A549 treated with DMSO at 1 μM for 4 hours (cell line): Measurements from ENCODE around the gene ETV4. TPM values are rescaled to one million over a fixed set of nuclear protein-coding genes. Genes with fewer than 3 reads are reported as not detected.

ENCODE experiments used
- total RNA-seq: library from RNA; stranded (reverse); fragments of 200-300 nt; extraction: Qiagen RNA extraction; gene quantifications from 5 replicates; pipeline ENCODE4 v1.2.3, GENCODE V29; 2022; ENCODE audit warnings: low read depth

The ETV4 gene
- total RNA-seq = 43.0 to 50.1 TPM (median 48.1 TPM) in 5 replicates

GRCh38 chr17:43546319-43547188 is at the start of gene ETV4:
TSS of gene ETV4 (minus strand) at chr17:43546340. CDS start at chr17:43545617, 723 bp downstream.

DNA sequence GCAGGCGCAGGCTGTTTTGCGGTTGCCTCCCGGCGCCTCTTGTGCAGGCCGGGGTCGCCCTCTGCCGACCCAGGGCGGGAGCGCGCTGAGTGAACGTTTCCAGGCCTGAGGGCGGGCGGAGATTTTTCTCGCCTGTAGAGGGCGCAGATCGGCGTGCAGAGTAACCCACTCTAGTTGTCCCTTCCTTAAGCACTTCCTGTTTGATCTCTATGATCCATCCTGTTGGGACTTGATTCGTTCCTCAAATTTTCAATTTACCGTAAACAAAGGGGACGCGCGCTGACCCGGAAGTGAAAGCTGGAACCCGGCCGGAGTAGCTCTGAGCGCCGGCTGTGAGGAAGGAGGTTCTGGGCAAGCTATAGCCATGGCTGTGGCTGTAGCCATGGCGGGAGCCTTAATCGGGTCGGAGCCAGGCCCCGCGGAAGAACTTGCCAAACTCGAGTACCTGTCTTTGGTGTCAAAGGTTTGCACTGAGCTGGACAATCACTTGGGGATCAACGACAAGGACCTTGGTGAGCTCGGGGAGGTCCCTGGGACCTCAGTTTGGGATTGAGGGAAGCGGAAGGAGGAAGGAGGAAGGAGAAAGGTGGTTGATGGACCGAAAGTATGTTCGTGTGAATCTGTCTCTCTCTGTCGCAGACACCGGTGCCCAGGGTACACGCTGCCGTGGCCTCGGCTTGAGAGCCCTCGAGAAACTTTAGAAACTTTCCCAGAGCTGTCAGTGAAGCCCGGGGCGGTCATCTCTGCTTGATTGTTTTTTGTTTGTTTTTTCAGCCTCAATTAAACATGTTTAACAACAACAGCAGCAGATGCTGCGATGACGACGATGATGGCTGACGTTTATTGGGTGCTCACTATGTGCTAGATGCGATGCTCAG is 62.2 kb downstream of the ETV4 start, which contains the start of gene DHX8:
Gene DHX8, plus strand, starts transcription at position 302 of the 878 bp plus-strand sequence. Its CDS starts 63 bp downstream, at position 365.

Other genes starting within 250 kb of the ETV4 start
- 15.4 to 24.2 TPM (median 19.6 TPM) in 5 replicates for gene ARL4D, start 147.3 kb downstream of the ETV4 start, total RNA-seq
- 41.5 to 49.2 TPM (median 45.7 TPM) in 5 replicates for gene DHX8, start 62.4 kb downstream of the ETV4 start, total RNA-seq
- gene MEOX1, start 115.6 kb upstream of the ETV4 start, total RNA-seq = not detected in 5 replicates
- gene SOST, start 212.5 kb upstream of the ETV4 start, total RNA-seq = not detected in 5 replicates
- 62.4 to 69.0 TPM (median 67.2 TPM) in 5 replicates for gene DUSP3, start 232.6 kb upstream of the ETV4 start, total RNA-seq
- not detected in 5 replicates for gene CFAP97D1, start 234.1 kb upstream of the ETV4 start, total RNA-seq